HEK293 (cell line): Measurements from ENCODE around the gene TCEA2.

Experiments used
- CTCF ChIA-PET: fragments of 350-600 bp; formaldehyde crosslinking; extraction: SDS; loops from one replicate; lab custom pipeline; 2021; ENCODE audit warnings: antibody characterized with exemption; lab: Yijun Ruan, JAX
- POLR2A ChIA-PET: fragments of 300-600 bp; formaldehyde crosslinking; extraction: SDS; loops from one replicate; lab custom pipeline; 2020; ENCODE audit warnings: antibody characterized with exemption, inconsistent platforms; lab: Yijun Ruan, JAX
- H3K27ac ChIP-seq: fragments of 200-500 bp; sonication (Bioruptor generic); 2 replicates; pipeline ENCODE4 v1.5.1; 2014; ENCODE audit warnings: low read depth, low read length, control low read depth, inconsistent platforms; ENCODE audit errors: extremely low read depth
- H3K36me3 ChIP-seq, 2 experiments: fragments of 200-500 bp in 1 of 2; sonication (Bioruptor generic) in 1 of 2; 1 replicate in 1 of 2; 2 replicates in 1 of 2; pipeline ENCODE4 v1.5.1; 2014 to 2017; ENCODE audit warnings: inconsistent platforms in 2 of 2, low read length in 2 of 2; ENCODE audit not compliant: control insufficient read depth in 2 of 2, insufficient read depth in 1 of 2
- H3K4me1 ChIP-seq: fragments of 200-500 bp; sonication (Bioruptor generic); 2 replicates; pipeline ENCODE4 v1.5.1; 2014; ENCODE audit warnings: mild to moderate bottlenecking, low read length, inconsistent platforms; ENCODE audit not compliant: control insufficient read depth, insufficient read depth
- H3K4me3 ChIP-seq: 2 replicates; pipeline ENCODE4 v1.5.1; 2011; ENCODE audit warnings: low read depth, mild to moderate bottlenecking, control low read depth, low read length, moderate library complexity
- H3K9me3 ChIP-seq: fragments of 200-500 bp; sonication (Bioruptor generic); 2 replicates; pipeline ENCODE4 v1.5.1; 2014; ENCODE audit warnings: low read depth, low read length, inconsistent platforms; ENCODE audit not compliant: control insufficient read depth, insufficient read depth
- HOXA7 ChIP-seq: sonication (generic); formaldehyde crosslinking; IDR thresholded peaks from 2 replicates; pipeline ENCODE4 v1.8.1; 2022; ENCODE audit warnings: missing genetic modification reagents, borderline replicate concordance
- INSM2 ChIP-seq: fragments of 450-650 bp; formaldehyde crosslinking; IDR thresholded peaks from 2 replicates; pipeline ENCODE4 v1.5.1; 2016; ENCODE audit warnings: missing biosample characterization, missing genetic modification characterization
- KLF7 ChIP-seq: fragments of 450-650 bp; formaldehyde crosslinking; IDR thresholded peaks from 2 replicates; pipeline ENCODE4 v1.5.1; 2016; ENCODE audit warnings: missing biosample characterization, missing genetic modification characterization, borderline replicate concordance
- RBAK ChIP-seq: fragments of 450-650 bp; formaldehyde crosslinking; IDR thresholded peaks from 2 replicates; pipeline ENCODE4 v1.5.1; 2016; ENCODE audit warnings: missing biosample characterization, missing genetic modification characterization
- SCRT2 ChIP-seq: fragments of 450-650 bp; formaldehyde crosslinking; IDR thresholded peaks from 2 replicates; pipeline ENCODE4 v1.5.1; 2016; ENCODE audit warnings: missing biosample characterization, missing genetic modification characterization
- WT1 ChIP-seq: fragments of 450-650 bp; formaldehyde crosslinking; IDR thresholded peaks from 2 replicates; pipeline ENCODE4 v1.5.1; 2016; ENCODE audit warnings: missing biosample characterization, missing genetic modification characterization
- ZBTB17 ChIP-seq: fragments of 450-650 bp; formaldehyde crosslinking; IDR thresholded peaks from 2 replicates; pipeline ENCODE4 v1.5.1; 2016; ENCODE audit warnings: missing biosample characterization, missing genetic modification characterization
- ZBTB26 ChIP-seq: fragments of 450-650 bp; formaldehyde crosslinking; optimal IDR thresholded peaks from 2 replicates; pipeline ENCODE3; 2016; ENCODE audit warnings: missing biosample characterization, mild to moderate bottlenecking, missing genetic modification characterization
- ZNF148 ChIP-seq: fragments of 450-650 bp; formaldehyde crosslinking; IDR thresholded peaks from 2 replicates; pipeline ENCODE4 v1.5.0; 2017; ENCODE audit warnings: missing biosample characterization, missing genetic modification characterization, borderline replicate concordance
- ZNF174 ChIP-seq: fragments of 450-650 bp; formaldehyde crosslinking; IDR thresholded peaks from 2 replicates; pipeline ENCODE4 v1.5.0; 2017; ENCODE audit warnings: missing biosample characterization, mild to moderate bottlenecking, missing genetic modification characterization
- ZNF18 ChIP-seq: fragments of 450-650 bp; formaldehyde crosslinking; IDR thresholded peaks from 2 replicates; pipeline ENCODE4 v1.5.1; 2016; ENCODE audit warnings: missing biosample characterization, missing genetic modification characterization
- ZNF423 ChIP-seq: fragments of 450-650 bp; formaldehyde crosslinking; IDR thresholded peaks from 2 replicates; pipeline ENCODE4 v1.5.1; 2016; ENCODE audit warnings: missing biosample characterization, missing genetic modification characterization
- ZNF561 ChIP-seq: fragments of 450-650 bp; IDR thresholded peaks from 2 replicates; pipeline ENCODE4 v1.5.1; 2018; ENCODE audit warnings: missing biosample characterization, missing genetic modification characterization, borderline replicate concordance
- ZNF639 ChIP-seq: fragments of 450-650 bp; formaldehyde crosslinking; IDR thresholded peaks from 2 replicates; pipeline ENCODE4 v1.5.1; 2016; ENCODE audit warnings: missing biosample characterization, missing genetic modification characterization
- ZNF707 ChIP-seq: fragments of 450-650 bp; formaldehyde crosslinking; IDR thresholded peaks from 2 replicates; pipeline ENCODE4 v1.5.1; 2016; ENCODE audit warnings: missing biosample characterization, missing genetic modification characterization
- ZNF777 ChIP-seq: fragments of 450-650 bp; formaldehyde crosslinking; IDR thresholded peaks from 2 replicates; pipeline ENCODE4 v1.5.1; 2017; ENCODE audit warnings: missing biosample characterization, missing genetic modification characterization, borderline replicate concordance
- ZNF830 ChIP-seq: fragments of 450-650 bp; IDR thresholded peaks from 2 replicates; pipeline ENCODE4 v1.5.0; 2018; ENCODE audit warnings: missing biosample characterization, missing genetic modification characterization, low read depth, mild to moderate bottlenecking, moderate library complexity
- ZSCAN4 ChIP-seq: fragments of 450-650 bp; formaldehyde crosslinking; IDR thresholded peaks from 2 replicates; pipeline ENCODE4 v1.5.1; 2017; ENCODE audit warnings: missing biosample characterization, missing genetic modification characterization
- ZXDB ChIP-seq: fragments of 450-650 bp; formaldehyde crosslinking; IDR thresholded peaks from 2 replicates; pipeline ENCODE4 v1.5.1; 2016; ENCODE audit warnings: missing biosample characterization, missing genetic modification characterization

TCEA2 gene

GRCh38 chr20:64056639-64056888 lies 6.4 kb upstream of the TCEA2 start:
- H3K9me3 ChIP-seq: no peaks in the 10 kb centered on the region
- TF ChIP-seq ZNF148 (no peak), ZNF561 (tag by site-specific recombination) (no peak), ZNF18 (tag by site-specific recombination) (no peak), SCRT2 (tag by site-specific recombination) (no peak), ZSCAN4 (tag by site-specific recombination) (no peak), ZNF777 (tag by site-specific recombination) (no peak), ZNF174 (tag by site-specific recombination) (no peak), ZNF423 (tag by site-specific recombination) (no peak), WT1 (tag by site-specific recombination) (no peak), ZNF830 (tag by site-specific recombination) (no peak), ZXDB (tag by site-specific recombination) (no peak), KLF7 (tag by site-specific recombination) (no peak), ZNF707 (tag by site-specific recombination) (no peak), INSM2 (no peak), RBAK (tag by site-specific recombination) (no peak), HOXA7 (no peak), ZBTB17 (tag by site-specific recombination) (no peak)
- POLR2A ChIA-PET: no interaction called here
- H3K4me3 ChIP-seq: no peak overlapping the region
- H3K36me3 ChIP-seq: no peaks in the 10 kb centered on the region
- H3K27ac ChIP-seq: no peak overlapping the region
- CTCF ChIA-PET: interaction anchor here (1.0 to 2.8 kb wide), 3 partner anchors 13 to 33 kb away, joined by 3 to 39 read pairs (median 4); no protein-coding TSS in a partner anchor
- H3K4me1 ChIP-seq: no peaks in the 10 kb centered on the region

GRCh38 chr20:64056889-64057627 lies 5.9 kb upstream of the TCEA2 start:
- TF ChIP-seq ZNF639 (tag by site-specific recombination) (no peak), ZBTB26 (tag by site-specific recombination) (peak; percentile 2)
- no peaks in the 10 kb centered on the region for H3K4me1 ChIP-seq
- H3K9me3 ChIP-seq: no peaks in the 10 kb centered on the region
- H3K27ac ChIP-seq: no peak overlapping the region
- POLR2A ChIA-PET: no interaction called here
- CTCF ChIA-PET: interaction anchor here (0.5 to 2.8 kb wide), 9 partner anchors 13 to 171 kb away, joined by 3 to 39 read pairs (median 4); partner anchors contain the start of gene PRPF6
- H3K36me3 ChIP-seq: no peaks in the 10 kb centered on the region
- H3K4me3 ChIP-seq: no peak overlapping the region
